HPDE6-E6E7 (cell line): ENCODE data around the gene CST1.
"Not testable (repeated sequence)": the region's sequence is repeated elsewhere in the genome, so short reads cannot be mapped to it uniquely, and the experiment has no call there.

Experiments
- DNase-seq: peaks from one replicate; pipeline ENCODE4 v3.0.0; 2011; ENCODE audit warnings: missing footprints; ENCODE audit errors: extremely low spot score

Gene CST1

GRCh38 chr20:23755131-23755611 lies 4.4 kb upstream of the CST1 start:
- not testable (repeated sequence) for DNase-seq

GRCh38 chr20:23754731-23755130 lies 4.0 kb upstream of the CST1 start:
- DNase-seq, result no peak

GRCh38 chr20:23753589-23753988 lies 2.9 kb upstream of the CST1 start:
- DNase-seq, result no peak

- DNase-seq, result no peak
Observed at GRCh38 chr20:23753194-23753548, 2.4 kb upstream of the CST1 start.

GRCh38 chr20:23752481-23753193 lies 1.9 kb upstream of the CST1 start:
- DNase-seq, result no peak

GRCh38 chr20:23752019-23752418 lies 1.3 kb upstream of the CST1 start:
- no peak for DNase-seq

GRCh38 chr20:23749746-23750145 lies 989 bp downstream of the CST1 start:
- DNase-seq, result no peak

GRCh38 chr20:23748975-23749374 lies 1.8 kb downstream of the CST1 start:
- not testable (repeated sequence) for DNase-seq

- not testable (repeated sequence) for DNase-seq
Observed at GRCh38 chr20:23747551-23747950, 3.2 kb downstream of the CST1 start.

- DNase-seq, result not testable (repeated sequence)
Observed at GRCh38 chr20:23747092-23747491, 3.6 kb downstream of the CST1 start.

GRCh38 chr20:23746321-23746720 lies 4.4 kb downstream of the CST1 start:
- DNase-seq, result no peak

GRCh38 chr20:23745247-23745646 lies 5.5 kb downstream of the CST1 start:
- DNase-seq, result no peak

- DNase-seq, result no peak
Observed at GRCh38 chr20:23744817-23745216, 5.9 kb downstream of the CST1 start.

GRCh38 chr20:23735391-23735790 lies 15.3 kb downstream of the CST1 start:
- DNase-seq, result not testable (repeated sequence)

- DNase-seq, result not testable (repeated sequence)
Observed at GRCh38 chr20:23734949-23735348, 15.8 kb downstream of the CST1 start.

GRCh38 chr20:23734440-23734839 lies 16.3 kb downstream of the CST1 start:
- DNase-seq, result not testable (repeated sequence)

- no peak for DNase-seq
Observed at GRCh38 chr20:23727016-23727415, 23.7 kb downstream of the CST1 start.

GRCh38 chr20:23725102-23725501 lies 25.6 kb downstream of the CST1 start:
- no peak for DNase-seq

GRCh38 chr20:23723659-23724307 lies 27.0 kb downstream of the CST1 start:
- not testable (repeated sequence) for DNase-seq

GRCh38 chr20:23722851-23723250 lies 27.9 kb downstream of the CST1 start:
- DNase-seq, result not testable (repeated sequence)

- no peak for DNase-seq
Observed at GRCh38 chr20:23721962-23722361, 28.8 kb downstream of the CST1 start.

- DNase-seq, result not testable (repeated sequence)
Observed at GRCh38 chr20:23719351-23719750, 31.4 kb downstream of the CST1 start.

GRCh38 chr20:23711778-23712177 lies 39.0 kb downstream of the CST1 start:
- DNase-seq, result not testable (repeated sequence)
